ENCODE data around the gene COPG2.

The COPG2 gene

DNA sequence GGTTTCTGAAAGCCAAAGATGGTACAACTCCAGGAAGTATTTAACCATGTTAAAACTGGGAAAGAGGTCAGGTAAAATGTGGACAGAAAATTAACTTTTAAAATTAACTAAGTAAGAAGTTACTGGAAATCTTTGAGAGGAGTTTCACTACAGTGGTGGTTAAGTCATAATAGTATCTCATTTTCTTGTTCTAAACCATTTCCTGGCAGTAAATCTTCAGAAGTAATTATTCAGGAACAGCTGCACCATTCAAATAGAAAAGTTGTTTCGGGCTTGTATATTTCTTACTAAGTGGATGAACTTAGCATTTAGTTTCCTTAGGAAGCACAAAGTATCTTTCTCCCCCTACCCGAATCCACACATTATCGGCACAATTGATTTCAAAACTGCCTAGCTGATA is 27.1 kb downstream of the COPG2 start:
- Histone ChIP-seq H3K4me3 (no peak overlapping the region), H3K27ac (no peak overlapping the region), H3K9ac (ENCODE audit: insufficient read length) (no peak overlapping the region), H3K9me3 (ENCODE audit: low read depth, low read length) (no peaks in the 10 kb centered on the region), H3K36me3 (ENCODE audit: insufficient read depth, low read length) (peaks cover 6% of the 10 kb centered on the region)
- no peak for DNase-seq (ENCODE audit: low read depth, low spot score)
- TF ChIP-seq FOXP2 (optimal IDR thresholded peaks at IDR 0.05; ENCODE audit: control extremely low read depth, extremely low read length, insufficient read depth) (no peak), POLR2AphosphoS5 (IDR thresholded peaks at IDR 0.05; ENCODE audit: borderline replicate concordance, low read depth, low read length) (no peak), EZH2 (IDR thresholded peaks at IDR 0.05) (no peak)

- H3K36me3 ChIP-seq (ENCODE audit: insufficient read depth, low read length), result peaks cover 6% of the 10 kb centered on the region
- TF ChIP-seq FOXP2 (optimal IDR thresholded peaks at IDR 0.05; ENCODE audit: control extremely low read depth, extremely low read length, insufficient read depth) (no peak), EZH2 (IDR thresholded peaks at IDR 0.05) (no peak), POLR2AphosphoS5 (IDR thresholded peaks at IDR 0.05; ENCODE audit: borderline replicate concordance, low read depth, low read length) (no peak)
Observed at GRCh38 chr7:130641040-130641439, 27.5 kb downstream of the COPG2 start.

DNA sequence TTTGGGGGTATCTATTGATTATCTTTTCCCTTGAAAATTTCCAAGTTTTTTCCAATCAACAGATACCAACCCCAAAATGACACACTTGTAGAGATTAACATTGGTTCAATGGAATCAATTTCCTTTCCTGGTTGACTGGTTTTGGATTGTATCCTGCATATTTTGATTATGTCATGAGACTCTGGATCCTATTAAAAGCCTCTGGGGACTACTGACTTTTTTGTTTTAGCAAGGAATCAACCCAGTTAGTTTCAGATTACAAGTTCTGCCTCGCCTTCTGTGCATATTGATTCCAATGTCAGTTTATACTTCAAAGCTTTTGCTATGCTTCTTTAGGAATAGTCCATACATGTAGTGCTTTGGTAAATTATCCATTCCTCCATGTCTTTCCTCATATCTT is 29.2 kb downstream of the COPG2 start:
- DNase-seq (ENCODE audit: low read depth, low spot score), result no peak
- no peak for TF ChIP-seq FOXP2 (optimal IDR thresholded peaks at IDR 0.05; ENCODE audit: control extremely low read depth, extremely low read length, insufficient read depth)
- no peak for TF ChIP-seq POLR2AphosphoS5 (IDR thresholded peaks at IDR 0.05; ENCODE audit: borderline replicate concordance, low read depth, low read length)
- TF ChIP-seq EZH2 (IDR thresholded peaks at IDR 0.05), result no peak
- H3K4me3 ChIP-seq, result no peak overlapping the region
- no peak overlapping the region for H3K9ac ChIP-seq (ENCODE audit: insufficient read length)
- H3K36me3 ChIP-seq (ENCODE audit: insufficient read depth, low read length), result peaks cover 6% of the 10 kb centered on the region
- no peaks in the 10 kb centered on the region for H3K9me3 ChIP-seq (ENCODE audit: low read depth, low read length)
- H3K27ac ChIP-seq, result no peak overlapping the region

More at GRCh38 chr7:130641040-130641439, 27.5 kb downstream of the COPG2 start:
- Histone ChIP-seq H3K27ac (no peak overlapping the region), H3K9ac (ENCODE audit: insufficient read length) (no peak overlapping the region), H3K9me3 (ENCODE audit: low read depth, low read length) (no peaks in the 10 kb centered on the region), H3K4me3 (no peak overlapping the region)
- DNase-seq (ENCODE audit: low read depth, low spot score), result no peak

- Histone ChIP-seq H3K27ac (no peak overlapping the region), H3K9me3 (ENCODE audit: low read depth, low read length) (no peaks in the 10 kb centered on the region), H3K36me3 (ENCODE audit: insufficient read depth, low read length) (no peaks in the 10 kb centered on the region), H3K9ac (ENCODE audit: insufficient read length) (no peak overlapping the region), H3K4me3 (no peak overlapping the region)
- TF ChIP-seq EZH2 (IDR thresholded peaks at IDR 0.05) (no peak), FOXP2 (optimal IDR thresholded peaks at IDR 0.05; ENCODE audit: control extremely low read depth, extremely low read length, insufficient read depth) (no peak), POLR2AphosphoS5 (IDR thresholded peaks at IDR 0.05; ENCODE audit: borderline replicate concordance, low read depth, low read length) (no peak)
- no peak for DNase-seq (ENCODE audit: low read depth, low spot score)
Observed at GRCh38 chr7:130632111-130632510, 36.4 kb downstream of the COPG2 start.

DNA sequence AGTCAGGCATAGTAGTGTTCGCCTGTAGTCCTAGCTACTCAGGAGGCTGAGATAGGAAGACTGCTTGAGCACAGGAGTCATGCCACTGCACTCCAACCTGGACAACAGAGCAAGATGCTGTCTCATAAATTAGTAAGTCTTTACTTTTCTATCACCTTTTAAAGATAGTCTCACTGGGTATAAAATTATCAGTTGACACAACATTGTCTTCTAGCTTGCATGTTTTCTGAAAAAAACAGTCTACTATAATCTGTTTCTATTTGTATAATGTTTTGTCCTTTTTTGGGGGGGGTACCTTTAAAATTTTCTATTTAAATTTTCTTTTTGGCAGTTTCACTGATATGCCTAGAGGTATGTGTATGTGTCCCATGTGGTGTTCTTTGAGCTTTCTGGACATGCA is 39.6 kb downstream of the COPG2 start:
- no peak overlapping the region for H3K9ac ChIP-seq (ENCODE audit: insufficient read length)
- TF ChIP-seq POLR2AphosphoS5 (IDR thresholded peaks at IDR 0.05; ENCODE audit: borderline replicate concordance, low read depth, low read length) (no peak), FOXP2 (optimal IDR thresholded peaks at IDR 0.05; ENCODE audit: control extremely low read depth, extremely low read length, insufficient read depth) (no peak), EZH2 (IDR thresholded peaks at IDR 0.05) (no peak)
- DNase-seq (ENCODE audit: low read depth, low spot score), result no peak
- no peaks in the 10 kb centered on the region for H3K36me3 ChIP-seq (ENCODE audit: insufficient read depth, low read length)
- no peak overlapping the region for H3K4me3 ChIP-seq
- H3K9me3 ChIP-seq (ENCODE audit: low read depth, low read length), result no peaks in the 10 kb centered on the region
- H3K27ac ChIP-seq, result no peak overlapping the region

DNA sequence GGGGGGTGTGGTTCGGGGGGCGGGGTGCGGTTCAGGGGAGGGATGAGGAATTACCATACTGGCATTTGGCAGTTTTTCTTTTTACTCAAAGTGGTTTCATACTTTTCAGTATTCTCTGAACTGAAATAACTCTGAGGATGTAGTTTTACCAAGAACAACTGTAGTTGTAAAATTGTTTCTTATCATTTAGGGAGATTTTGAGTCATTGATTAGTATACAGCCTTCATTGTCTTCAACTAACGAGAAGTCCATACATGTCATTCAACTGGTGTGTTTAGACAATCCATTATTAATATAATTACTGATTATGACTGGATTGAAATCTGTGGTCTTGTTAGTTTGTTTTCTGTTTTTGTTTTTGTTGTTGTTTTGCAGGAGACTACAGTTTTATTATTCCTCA is 40.8 kb downstream of the COPG2 start:
- no peaks in the 10 kb centered on the region for H3K36me3 ChIP-seq (ENCODE audit: insufficient read depth, low read length)
- no peak for TF ChIP-seq FOXP2 (optimal IDR thresholded peaks at IDR 0.05; ENCODE audit: control extremely low read depth, extremely low read length, insufficient read depth)
- TF ChIP-seq EZH2 (IDR thresholded peaks at IDR 0.05), result no peak
- TF ChIP-seq POLR2AphosphoS5 (IDR thresholded peaks at IDR 0.05; ENCODE audit: borderline replicate concordance, low read depth, low read length), result no peak
- no peak for DNase-seq (ENCODE audit: low read depth, low spot score)
- H3K9me3 ChIP-seq (ENCODE audit: low read depth, low read length), result no peaks in the 10 kb centered on the region
- no peak overlapping the region for H3K9ac ChIP-seq (ENCODE audit: insufficient read length)
- no peak overlapping the region for H3K27ac ChIP-seq
- no peak overlapping the region for H3K4me3 ChIP-seq

DNA sequence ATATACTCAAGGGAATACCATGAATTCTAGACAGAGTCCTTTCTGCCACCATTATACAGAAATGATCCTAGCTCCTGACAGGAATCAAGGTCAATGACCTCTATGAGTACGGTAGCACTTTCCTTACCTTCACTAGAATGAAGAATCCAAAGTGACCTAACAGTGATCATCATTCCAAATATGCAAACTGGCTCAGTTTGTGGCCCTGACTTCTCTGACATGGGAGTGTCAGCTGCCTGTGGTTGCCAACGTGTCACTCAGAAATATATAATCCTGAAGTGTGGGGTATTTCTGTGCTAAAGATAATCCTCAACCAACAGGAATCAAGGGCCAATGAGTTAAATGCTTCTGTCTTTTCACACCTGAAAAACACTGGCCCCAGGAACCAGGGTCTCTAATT is 45.7 kb downstream of the COPG2 start:
- no peak for DNase-seq (ENCODE audit: low read depth, low spot score)
- Histone ChIP-seq H3K9me3 (ENCODE audit: low read depth, low read length) (no peaks in the 10 kb centered on the region), H3K27ac (no peak overlapping the region), H3K4me3 (no peak overlapping the region), H3K9ac (ENCODE audit: insufficient read length) (no peak overlapping the region), H3K36me3 (ENCODE audit: insufficient read depth, low read length) (no peaks in the 10 kb centered on the region)
- TF ChIP-seq EZH2 (IDR thresholded peaks at IDR 0.05), result no peak
- no peak for TF ChIP-seq POLR2AphosphoS5 (IDR thresholded peaks at IDR 0.05; ENCODE audit: borderline replicate concordance, low read depth, low read length)
- no peak for TF ChIP-seq FOXP2 (optimal IDR thresholded peaks at IDR 0.05; ENCODE audit: control extremely low read depth, extremely low read length, insufficient read depth)

- H3K36me3 ChIP-seq (ENCODE audit: insufficient read depth, low read length), result peaks cover 19% of the 10 kb centered on the region
- no peak overlapping the region for H3K27ac ChIP-seq
- TF ChIP-seq FOXP2 (optimal IDR thresholded peaks at IDR 0.05; ENCODE audit: control extremely low read depth, extremely low read length, insufficient read depth) (no peak), POLR2AphosphoS5 (IDR thresholded peaks at IDR 0.05; ENCODE audit: borderline replicate concordance, low read depth, low read length) (no peak), EZH2 (IDR thresholded peaks at IDR 0.05) (no peak)
- H3K9ac ChIP-seq (ENCODE audit: insufficient read length), result no peak overlapping the region
- no peak overlapping the region for H3K4me3 ChIP-seq
- no peak for DNase-seq (ENCODE audit: low read depth, low spot score)
- H3K9me3 ChIP-seq (ENCODE audit: low read depth, low read length), result no peaks in the 10 kb centered on the region
Observed at GRCh38 chr7:130615583-130615982, 53.0 kb downstream of the COPG2 start.

- no peak for DNase-seq (ENCODE audit: low read depth, low spot score)
- TF ChIP-seq EZH2 (IDR thresholded peaks at IDR 0.05) (no peak), FOXP2 (optimal IDR thresholded peaks at IDR 0.05; ENCODE audit: control extremely low read depth, extremely low read length, insufficient read depth) (no peak), POLR2AphosphoS5 (IDR thresholded peaks at IDR 0.05; ENCODE audit: borderline replicate concordance, low read depth, low read length) (no peak)
- H3K36me3 ChIP-seq (ENCODE audit: insufficient read depth, low read length), result peaks cover 29% of the 10 kb centered on the region
- no peak overlapping the region for H3K9ac ChIP-seq (ENCODE audit: insufficient read length)
- no peaks in the 10 kb centered on the region for H3K9me3 ChIP-seq (ENCODE audit: low read depth, low read length)
- H3K27ac ChIP-seq, result no peak overlapping the region
- H3K4me3 ChIP-seq, result no peak overlapping the region
Observed at GRCh38 chr7:130614449-130614848, 54.1 kb downstream of the COPG2 start.
